Erythroblast (primary cell): ENCODE measurements around the gene WIPF2.
"Not testable (repeated sequence)": the region's sequence is repeated elsewhere in the genome, so short reads cannot be mapped to it uniquely, and the experiment has no call there.

ENCODE experiments used
- DNase-seq, 2 experiments: peaks; one replicate each; lab custom pipeline; 2025; lab: John Stamatoyannopoulos, UW
- GATA1 ChIP-seq: IDR thresholded peaks from 2 replicates; pipeline ENCODE4 v1.6.1; 2011; ENCODE audit warnings: low read depth, mild to moderate bottlenecking, control low read depth, low read length, moderate library complexity
- POLR2A ChIP-seq: IDR thresholded peaks from 2 replicates; pipeline ENCODE4 v1.6.1; 2011; ENCODE audit warnings: mild to moderate bottlenecking, low read length

The WIPF2 gene

DNA sequence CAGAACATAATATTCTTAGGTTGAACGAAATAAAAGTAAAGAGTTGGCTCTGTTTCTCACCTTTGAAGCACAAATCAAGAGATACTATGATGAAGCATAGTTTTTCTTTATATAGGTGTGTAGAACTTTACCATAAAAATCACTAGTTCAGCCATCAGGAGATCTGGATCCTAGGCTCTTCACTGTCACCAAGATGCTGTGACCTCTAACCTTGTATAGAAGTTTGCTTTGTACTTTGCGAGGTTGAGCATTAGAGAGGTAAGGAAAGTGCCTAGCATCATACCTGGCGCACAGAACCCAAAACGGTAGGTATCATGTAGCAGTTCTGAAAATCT is 68.0 kb downstream of the WIPF2 start:
- no peak for DNase-seq
- TF ChIP-seq POLR2A: no peak
- TF ChIP-seq GATA1: no peak

DNA sequence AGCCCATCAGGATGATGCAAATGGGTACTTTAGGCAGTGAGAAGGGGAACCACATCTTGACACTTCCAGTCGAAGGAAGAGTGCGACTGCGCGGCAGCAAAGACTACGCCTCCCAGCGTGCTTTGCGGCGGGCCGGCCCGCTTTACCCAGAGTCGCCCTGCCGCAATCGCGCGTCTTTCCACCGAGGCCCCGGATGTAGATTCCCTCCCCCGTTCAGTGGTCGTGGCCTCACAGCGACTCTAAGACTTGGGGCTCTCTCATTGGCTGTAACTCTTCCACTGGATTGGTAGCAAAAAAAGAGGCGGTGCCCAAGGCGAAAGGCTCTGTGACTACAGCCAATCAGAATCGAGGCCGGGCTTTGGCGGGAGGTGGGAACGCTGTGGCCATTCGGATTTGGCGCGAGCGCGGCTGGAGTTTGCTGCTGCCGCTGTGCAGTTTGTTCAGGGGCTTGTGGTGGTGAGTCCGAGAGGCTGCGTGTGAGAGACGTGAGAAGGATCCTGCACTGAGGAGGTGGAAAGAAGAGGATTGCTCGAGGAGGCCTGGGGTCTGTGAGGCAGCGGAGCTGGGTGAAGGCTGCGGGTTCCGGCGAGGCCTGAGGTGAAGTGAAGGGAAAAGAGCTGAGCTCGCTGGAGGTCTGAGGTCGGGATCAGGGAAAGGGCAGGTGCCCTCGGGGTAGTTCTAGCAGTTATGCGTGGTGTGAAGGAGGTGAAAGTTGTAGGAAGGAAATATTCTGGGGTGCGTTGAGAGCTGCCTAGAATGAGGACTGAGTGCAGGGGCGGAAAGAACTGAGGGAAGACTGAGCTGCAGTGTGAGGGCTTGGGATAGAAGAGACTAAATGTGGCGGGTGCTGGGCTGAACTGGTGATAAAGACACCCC is 68.6 kb downstream of the WIPF2 start, which contains the start of gene CDC6:
CDC6 (plus strand) TSS at position 386 of the 876 bp plus-strand sequence. CDS start 1,542 bp downstream, outside the sequence.
- TF ChIP-seq POLR2A (peak; percentile 95), GATA1 (no peak)
- peak; percentile 99 for DNase-seq

DNA sequence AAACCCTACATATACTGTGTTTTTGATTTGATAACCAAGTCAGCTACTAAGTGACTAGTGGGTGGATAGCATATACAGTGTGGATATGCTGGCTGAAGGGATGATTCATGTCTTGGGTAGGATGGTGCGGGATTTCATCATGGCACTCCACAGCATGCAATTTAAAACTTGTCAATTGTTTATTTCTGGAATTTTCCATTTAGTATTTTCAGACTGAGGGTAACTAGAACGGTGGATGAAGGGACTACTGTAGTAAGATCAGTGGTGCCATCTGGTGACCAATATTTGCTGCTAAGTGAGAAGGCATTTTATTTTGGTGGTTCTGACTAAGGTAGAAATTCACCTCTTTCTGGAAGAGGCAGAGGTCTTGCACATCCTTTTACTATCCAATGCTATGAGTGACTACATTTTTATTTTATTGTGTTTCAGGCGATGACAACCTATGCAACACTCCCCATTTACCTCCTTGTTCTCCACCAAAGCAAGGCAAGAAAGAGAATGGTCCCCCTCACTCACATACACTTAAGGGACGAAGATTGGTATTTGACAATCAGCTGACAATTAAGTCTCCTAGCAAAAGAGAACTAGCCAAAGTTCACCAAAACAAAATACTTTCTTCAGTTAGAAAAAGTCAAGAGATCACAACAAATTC is 71.7 kb downstream of the WIPF2 start:
- peak; percentile 73 to 81 for DNase-seq
- TF ChIP-seq POLR2A (no peak), GATA1 (no peak)

DNA sequence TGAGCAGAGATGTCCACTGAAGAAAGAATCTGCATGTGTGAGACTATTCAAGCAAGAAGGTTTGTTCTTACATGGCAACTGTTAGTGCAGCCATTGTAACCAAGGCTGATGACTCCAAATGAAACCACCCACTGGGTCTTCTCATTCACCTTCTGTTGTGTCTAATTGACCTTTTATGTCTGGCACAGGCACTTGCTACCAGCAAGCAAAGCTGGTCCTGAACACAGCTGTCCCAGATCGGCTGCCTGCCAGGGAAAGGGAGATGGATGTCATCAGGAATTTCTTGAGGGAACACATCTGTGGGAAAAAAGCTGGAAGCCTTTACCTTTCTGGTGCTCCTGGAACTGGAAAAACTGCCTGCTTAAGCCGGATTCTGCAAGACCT is 72.2 kb downstream of the WIPF2 start:
- no peak for TF ChIP-seq POLR2A
- no peak for TF ChIP-seq GATA1
- DNase-seq: no peak

DNA sequence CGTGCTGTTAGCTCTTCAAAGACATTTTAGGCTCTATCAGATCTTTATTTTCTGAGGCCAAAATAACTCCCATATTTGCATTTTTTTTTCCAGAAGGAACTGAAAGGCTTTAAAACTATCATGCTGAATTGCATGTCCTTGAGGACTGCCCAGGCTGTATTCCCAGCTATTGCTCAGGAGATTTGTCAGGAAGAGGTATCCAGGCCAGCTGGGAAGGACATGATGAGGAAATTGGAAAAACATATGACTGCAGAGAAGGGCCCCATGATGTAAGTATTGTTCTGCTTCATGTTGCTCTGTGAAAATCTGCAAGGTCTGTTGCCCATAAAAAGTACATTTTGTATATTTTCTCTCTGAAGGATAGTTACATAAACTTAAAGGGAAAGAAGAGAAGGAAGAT is 74.3 kb downstream of the WIPF2 start:
- no peak for TF ChIP-seq GATA1
- no peak for TF ChIP-seq POLR2A
- DNase-seq: no peak

DNA sequence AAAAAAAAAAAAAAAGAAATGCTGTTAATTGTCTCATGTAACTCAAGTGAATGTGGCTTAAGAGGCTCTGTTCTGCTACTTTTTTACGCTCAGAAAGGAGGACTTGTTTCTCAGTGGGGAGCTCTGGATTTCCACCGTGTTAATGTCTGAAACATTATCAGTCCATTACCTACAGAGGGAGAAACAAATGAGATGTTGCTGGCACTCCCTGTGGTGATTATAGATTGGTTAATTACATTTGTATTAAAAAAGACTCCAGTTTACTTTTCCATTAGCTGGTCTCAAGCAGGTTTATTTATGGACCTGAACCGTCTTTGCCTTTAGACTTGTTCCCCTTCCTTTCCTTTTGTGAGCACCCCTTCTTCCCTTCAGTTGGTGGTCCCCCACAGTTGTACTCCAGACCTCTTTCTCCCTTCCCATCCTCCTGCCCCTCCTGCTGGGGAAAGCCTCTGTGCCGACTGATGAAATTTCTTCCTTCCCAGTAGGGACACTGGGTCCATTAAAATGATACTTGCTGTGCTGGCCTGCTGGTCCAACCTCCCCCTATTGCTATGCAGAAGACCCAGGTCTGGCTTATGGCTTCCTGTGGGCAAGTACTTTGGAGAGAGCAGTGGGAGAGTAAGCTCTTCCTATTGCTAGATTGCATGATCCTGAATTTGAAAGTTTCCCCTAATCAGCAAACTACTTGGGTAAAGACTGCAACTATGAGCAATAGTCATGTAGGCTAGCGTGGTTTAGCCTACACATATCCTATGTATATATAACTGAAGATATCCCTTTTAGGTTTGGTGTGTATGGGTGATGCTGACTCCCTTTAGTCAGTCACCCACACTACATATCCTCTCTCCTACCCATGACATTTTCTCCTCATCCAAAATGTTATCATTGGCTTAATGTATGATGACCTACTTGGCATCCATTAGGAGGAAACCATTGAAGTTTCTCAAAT is 76.7 kb downstream of the WIPF2 start:
- no peak for TF ChIP-seq POLR2A
- TF ChIP-seq GATA1: no peak
- DNase-seq: no peak

DNA sequence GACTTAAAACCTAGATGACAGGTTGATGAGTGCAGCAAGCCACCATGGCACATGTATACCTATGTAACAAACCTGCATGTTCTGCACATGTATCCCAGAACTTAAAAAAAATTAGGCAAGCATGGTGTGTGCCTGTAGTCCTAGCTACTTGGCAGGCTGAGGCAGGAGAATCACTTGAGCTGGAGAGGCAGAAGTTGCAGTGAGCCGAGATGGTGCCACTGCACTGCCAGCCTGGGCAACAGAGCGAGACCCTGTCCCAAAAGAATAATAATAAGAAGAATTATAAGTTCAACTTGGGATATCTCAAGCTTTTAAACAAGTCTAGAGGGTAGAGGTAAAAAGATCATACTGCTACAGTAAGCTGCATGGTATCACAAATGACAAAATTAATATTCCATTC is 78.4 kb downstream of the WIPF2 start:
- TF ChIP-seq POLR2A (no peak), GATA1 (no peak)
- DNase-seq: no peak

DNA sequence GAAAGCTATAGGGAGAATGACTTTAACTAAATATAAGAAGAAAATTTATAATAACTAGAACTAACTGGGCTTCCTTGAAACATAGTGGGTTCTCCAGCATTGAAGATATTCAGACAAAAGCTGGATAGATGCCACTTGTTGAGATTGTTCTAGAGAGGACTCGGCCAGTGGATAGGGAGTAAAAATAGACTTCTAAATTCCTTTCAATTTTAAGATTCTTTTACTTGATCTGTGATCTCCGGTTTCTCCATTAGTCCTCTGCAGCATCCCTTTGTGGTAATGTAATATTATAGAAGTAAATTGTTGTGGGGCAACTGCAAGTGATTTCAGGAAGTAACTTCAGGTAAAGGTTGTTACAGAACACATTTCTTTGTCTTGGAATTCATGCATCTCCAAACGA is 79.6 kb downstream of the WIPF2 start:
- DNase-seq: no peak
- TF ChIP-seq GATA1: no peak
- TF ChIP-seq POLR2A: no peak

DNA sequence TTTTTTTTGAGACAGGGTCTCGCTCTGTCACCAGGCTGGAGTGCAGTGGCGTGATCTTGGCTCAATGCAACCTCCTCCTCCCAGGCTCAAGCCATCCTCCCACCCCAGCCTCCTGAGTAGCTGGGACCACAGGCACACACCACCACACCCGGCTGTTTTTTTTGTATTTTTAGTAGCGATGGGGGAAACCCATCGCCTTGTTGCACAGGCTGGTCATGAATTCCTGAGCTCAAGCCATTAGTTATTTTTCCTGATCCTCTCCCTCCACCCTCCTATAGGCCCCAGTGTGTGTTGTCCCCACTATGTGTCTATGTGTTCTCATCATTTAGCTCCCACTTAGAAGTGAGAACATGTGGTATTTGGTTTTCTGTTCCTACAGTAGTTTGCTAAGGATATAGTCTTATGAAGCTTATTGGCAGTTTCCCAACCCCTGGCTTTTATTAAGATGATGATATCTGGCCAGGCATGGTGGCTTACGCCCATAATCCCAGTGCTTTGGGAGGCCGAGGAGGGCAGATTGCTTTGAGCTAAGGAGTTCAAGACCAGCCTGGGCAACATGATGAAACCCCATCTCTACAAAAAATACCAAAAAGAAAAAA is 80.2 kb downstream of the WIPF2 start:
- DNase-seq: not testable (repeated sequence)

DNA sequence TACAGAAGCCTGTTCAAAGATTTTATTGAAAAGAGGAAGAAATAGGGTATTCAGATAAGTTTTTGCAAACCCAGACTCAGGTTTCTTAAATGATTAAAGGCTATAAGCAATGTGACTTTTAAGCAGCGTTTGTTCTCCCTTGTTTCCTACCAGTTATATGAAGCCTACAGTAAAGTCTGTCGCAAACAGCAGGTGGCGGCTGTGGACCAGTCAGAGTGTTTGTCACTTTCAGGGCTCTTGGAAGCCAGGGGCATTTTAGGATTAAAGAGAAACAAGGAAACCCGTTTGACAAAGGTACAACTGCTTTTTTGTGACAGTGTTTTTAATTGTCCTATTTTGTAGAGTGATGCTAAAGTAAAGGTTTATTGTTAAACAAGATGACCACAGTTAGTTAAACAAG is 82.2 kb downstream of the WIPF2 start:
- TF ChIP-seq POLR2A: no peak
- TF ChIP-seq GATA1: no peak
- peak; percentile 22 to 29 for DNase-seq

DNA sequence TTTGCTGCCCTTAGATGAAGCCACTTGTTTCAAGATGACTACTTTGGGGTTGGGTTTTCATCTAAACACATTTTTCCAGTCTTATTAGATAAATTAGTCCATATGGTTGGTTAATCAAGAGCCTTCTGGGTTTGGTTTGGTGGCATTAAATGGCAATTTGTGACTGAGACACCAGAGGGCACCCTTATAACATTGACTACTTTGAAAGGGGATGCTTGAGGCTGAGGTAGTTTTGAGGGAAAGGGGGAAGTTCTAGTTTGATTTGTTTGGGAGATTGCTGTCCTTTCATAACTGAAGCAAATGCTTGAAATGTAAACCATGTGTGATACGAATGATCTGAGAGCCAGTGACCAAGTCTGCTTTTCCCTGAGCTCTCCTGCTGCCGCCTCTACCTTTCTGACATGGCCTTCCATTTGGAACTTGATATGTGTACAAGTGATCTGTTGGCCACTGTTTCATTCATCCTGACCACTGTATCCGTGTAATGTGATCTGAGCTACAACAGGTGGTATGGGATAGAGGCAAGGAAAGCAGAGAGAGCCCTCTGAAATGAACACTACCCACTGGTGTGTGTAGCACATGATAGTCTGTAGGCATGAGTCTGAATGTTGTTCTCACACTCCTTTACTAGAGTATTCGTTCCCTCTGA is 84.0 kb downstream of the WIPF2 start:
- TF ChIP-seq GATA1 (no peak), POLR2A (no peak)
- DNase-seq: peak; percentile 63 to 79

DNA sequence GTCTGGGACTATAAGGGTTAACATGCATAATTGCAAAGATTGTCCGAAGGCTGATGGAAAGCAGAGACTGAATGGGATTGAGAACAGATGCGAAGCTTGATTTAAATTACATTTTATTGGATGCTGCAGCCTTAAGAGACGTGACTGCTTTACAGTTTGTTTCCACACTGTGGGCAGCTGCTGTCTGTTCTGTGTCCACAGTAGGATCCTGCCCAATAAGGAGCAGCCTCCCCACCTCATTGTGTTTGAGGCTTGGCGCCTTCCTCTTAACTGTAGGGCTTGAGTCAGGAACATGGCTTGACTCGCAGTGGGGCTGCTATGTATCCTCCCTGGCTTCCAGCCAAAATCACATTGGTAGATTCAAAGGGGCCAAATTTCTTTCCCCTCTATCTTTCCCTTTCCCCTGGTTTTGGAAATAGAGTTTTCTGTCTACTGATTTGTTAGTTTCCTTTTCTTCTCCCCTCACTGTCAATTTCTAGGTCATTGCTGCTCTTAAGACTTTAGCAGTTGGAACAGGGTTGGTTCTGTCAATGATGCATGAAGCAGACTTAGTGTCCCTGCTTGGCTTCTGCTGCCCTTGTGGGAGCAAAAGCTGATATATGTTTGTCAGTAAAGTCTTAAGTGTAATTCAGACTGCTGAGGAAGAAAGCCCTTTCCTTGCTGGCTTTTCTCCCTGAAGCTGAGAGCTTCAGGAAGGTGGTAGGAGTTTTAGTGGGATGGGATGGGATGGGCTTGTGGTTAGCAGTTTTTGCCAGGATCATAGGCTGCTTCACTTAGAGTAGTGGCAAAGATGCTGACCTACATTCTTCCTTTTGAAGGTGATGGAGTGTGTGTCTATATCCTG is 84.8 kb downstream of the WIPF2 start:
- no peak for DNase-seq
- no peak for TF ChIP-seq POLR2A
- no peak for TF ChIP-seq GATA1

DNA sequence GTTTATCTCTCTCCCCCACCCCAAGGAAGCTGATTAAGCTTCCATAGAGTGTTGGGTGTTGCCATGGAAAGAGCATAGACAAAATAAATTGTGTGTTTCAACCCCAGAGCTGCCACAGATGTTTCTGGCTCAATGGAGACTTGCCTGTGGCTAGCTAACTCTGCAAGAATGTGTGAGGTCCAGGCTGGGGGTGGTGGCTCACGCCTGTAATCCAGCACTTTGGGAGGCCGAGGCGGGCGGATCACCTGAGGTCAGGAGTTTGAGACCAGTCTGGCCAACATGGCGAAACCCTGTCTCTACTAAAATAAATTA is 85.4 kb downstream of the WIPF2 start:
- DNase-seq: not testable (repeated sequence)

DNA sequence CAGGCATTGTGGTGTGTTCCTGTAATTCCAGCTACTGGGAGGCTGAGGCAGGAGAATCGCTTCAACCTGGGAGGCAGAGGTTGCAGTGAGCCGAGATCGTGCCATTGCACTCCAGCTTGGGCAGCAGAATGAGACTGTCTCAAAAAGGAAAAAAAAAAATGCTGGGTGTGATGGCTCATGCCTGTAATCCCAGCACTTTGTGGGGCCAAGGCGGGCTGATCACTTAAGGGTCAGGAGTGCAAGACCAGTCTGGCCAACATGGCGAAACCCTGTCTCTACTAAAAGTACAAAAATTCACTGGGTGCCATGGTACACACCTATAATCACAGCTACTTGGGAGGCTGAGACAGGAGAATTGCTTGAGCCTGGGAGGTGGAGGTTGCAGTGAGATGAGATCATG is 85.8 kb downstream of the WIPF2 start:
- DNase-seq: not testable (repeated sequence)
